Activated T-helper 9 cell treated with anti-CD3 and anti-CD28 coated beads, Interleukin-2, amount 50 U/mL, for 16 hours (primary cell): ENCODE results near the gene ZSCAN25.
"Not testable (repeated sequence)": the region's sequence is repeated elsewhere in the genome, so short reads cannot be mapped to it uniquely, and the experiment has no call there.

ENCODE experiments used
- DNase-seq: peaks from one replicate; pipeline ENCODE4 v3.0.0-alpha.2; 2020; ENCODE audit warnings: low read depth

The ZSCAN25 gene

DNA sequence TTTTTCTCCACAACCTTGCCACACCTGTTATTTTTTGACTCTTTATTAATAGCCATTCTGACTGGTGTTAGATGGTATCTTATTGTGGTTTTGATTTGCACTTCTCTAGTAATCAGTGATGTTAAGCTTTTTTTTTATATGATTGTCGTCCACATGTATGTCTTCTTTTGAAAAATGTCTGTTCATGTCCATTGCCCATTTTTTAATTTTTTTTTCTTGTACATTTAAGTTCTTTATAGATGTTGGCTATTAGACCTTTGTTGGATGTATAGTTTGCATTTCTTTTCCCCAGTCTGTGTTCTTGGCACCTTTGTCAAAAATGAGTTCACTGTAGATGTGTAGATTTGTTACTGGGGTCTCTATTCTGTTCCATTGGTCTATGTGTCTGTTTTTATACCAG is 28.8 kb downstream of the ZSCAN25 start:
- no peak for DNase-seq

DNA sequence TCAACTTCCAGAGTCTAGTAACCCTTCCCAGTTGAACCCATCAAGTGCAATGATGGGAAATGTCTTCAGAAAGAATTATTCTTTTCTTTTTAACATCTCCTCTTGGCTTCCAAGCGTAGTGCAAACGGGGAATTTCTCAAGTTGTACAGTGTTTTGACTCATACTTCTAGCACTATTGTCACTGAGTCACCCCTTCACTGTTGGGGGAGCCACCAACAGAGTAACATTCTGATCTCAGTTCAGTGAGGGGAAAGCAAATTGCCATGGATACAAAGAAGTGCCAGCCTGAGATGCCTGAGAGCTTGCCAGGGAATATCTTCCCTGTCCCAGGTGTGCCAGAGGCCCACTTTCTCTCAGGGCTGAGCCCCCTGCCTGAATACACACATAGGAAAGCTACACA is 32.1 kb downstream of the ZSCAN25 start:
- DNase-seq: no peak

DNA sequence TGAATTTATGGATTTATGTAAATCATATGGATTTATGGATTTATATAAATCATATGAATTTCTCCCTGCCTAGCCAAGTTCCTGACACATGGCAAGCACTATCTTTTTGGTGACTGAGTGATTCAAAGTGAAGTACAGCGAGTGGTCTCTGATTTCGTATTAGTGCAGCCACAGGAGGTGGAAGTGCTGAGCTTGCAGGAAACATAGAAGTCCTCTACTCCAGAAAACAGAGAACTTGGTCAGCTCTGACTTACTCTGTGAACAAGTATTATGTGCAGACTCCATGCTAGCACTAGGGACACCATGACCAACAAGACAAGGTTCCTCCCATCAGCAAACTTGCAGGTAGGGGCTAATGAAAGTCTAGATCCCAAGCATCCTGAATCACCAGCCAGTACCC is 34.5 kb downstream of the ZSCAN25 start:
- no peak for DNase-seq

DNA sequence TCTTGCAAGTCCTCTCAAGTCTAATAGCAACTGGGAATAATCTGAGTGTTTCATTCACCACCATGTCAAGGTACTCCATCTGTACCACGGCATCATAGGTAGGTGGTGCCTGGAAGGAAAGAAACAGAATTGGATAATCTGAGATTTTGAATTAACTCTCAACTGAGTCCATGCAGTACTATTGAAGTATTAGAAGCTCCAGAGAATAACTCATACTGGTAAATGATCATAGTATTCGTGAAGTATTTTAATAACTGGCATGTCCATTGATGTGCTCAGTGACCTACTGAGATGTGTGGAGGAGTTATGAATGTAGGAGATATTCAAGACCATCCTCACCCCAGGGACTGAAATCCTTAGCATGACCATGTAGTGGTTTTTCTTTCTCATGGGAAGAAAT is 35.9 kb downstream of the ZSCAN25 start:
- no peak for DNase-seq

DNA sequence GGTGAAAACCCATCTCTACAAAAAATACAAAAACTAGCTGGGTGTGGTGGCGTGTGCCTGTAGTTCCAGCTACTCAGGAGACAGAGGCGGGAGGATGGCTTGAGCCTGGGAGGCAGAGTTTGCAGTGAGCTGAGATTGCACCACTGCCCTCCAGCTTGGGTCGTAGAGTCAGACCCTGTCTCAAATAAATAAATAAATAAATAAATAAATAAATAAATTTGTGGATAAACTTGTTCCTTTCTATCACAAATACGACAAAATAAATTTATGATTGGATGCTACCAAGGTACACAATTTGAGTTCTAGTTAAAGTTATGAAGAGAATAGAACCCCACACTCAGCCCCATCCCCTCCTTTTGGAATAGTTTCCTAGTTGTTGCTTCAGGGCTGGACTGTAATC is 36.5 kb downstream of the ZSCAN25 start:
- not testable (repeated sequence) for DNase-seq

DNA sequence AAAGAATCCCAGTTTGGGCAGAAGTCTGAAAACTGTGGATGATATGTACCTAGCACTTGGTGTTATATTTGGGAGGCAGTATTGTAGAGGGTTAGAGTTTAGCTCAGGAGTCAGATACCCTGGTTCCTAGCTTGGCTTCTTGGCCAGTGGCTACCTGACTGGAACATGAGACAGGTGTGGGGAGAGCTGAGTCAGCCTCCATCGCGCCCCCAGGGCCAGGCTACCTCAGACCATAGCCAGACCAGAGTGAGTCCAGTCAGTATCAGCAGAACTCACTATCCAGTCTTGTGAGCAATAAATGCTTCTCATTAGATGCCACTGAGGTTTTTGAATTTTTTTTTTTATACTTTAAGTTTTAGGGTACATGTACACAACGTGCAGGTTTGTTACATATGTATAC is 37.0 kb downstream of the ZSCAN25 start:
- no peak for DNase-seq

DNA sequence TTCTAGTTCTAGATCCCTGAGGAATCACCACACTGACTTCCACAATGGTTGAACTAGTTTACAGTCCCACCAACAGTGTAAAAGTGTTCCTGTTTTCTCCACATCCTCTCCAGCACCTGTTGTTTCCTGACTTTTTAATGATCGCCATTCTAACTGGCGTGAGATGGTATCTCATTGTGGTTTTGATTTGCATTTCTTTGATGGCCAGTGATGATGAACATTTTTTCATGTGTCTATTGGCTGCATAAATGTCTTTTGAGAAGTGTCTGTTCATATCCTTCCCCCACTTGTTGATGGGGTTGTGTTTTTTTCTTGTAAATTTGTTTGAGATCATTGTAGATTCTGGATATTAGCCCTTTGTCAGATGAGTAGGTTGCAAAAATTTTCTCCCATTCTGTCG is 37.9 kb downstream of the ZSCAN25 start:
- not testable (repeated sequence) for DNase-seq

DNA sequence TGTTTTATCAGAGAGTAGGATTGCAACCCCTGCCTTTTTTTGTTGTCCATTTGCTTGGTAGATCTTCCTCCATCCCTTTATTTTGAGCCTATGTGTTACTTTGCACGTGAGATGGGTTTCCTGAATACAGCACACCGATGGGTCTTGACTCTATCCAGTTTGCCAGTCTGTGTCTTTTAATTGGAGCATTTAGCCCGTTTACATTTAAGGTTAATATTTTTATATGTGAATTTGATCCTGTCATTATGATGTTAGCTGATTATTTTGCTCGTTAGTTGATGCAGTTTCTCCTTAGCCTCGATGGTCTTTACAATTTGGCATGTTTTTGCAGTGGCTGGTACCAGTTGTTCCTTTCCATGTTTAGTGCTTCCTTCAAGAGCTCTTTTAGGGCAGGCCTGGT is 41.1 kb downstream of the ZSCAN25 start:
- not testable (repeated sequence) for DNase-seq

DNA sequence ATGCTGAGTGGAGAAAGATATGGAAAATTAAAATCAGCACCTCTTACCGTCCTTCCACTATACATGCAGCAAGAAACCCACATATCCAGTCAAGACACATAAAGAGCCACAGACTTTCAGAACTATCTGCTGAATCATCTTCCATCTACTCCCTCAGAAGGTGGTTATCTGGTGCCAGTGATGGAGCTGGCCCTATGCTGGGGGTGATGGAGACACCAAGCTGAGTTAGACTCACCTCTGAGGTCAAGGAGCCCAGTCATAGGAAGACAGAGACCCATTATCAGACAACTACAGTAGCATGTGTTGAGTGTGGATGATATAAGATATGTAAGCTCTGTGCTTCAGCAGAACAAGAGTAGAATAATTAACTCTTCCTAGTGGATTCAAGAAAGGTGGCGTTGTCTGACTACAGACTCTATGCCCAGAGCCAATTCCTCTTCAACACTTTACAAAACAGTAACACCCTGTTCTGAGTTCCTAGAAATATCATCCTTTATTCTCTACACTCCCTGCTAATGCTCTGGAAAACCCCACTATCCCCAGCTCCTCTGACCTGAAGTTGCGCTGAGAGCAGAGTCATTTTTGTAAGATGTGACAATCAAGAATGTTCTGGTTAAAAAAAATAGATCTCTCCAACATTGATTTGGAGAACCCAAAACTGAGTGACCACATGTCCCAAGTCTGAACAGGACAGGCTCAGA is 48.7 kb downstream of the ZSCAN25 start:
- no peak for DNase-seq

DNA sequence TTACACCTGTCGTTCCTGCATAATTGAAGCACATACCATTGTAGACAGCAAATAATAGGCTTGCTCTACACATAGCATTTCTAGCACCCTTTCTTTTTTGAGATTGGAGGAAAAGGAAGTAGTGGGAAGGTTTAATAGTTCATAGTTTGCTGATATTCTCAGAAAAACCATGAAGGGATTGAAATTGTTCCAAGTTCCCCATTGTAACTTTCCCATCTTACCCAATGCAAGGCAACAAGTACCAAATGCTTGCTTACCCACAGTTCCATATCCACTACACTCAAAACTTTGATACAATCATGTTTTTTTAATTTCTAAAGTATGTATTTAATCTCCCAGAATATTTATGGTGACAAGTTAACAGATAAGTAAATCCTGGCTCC is 49.3 kb downstream of the ZSCAN25 start:
- no peak for DNase-seq

DNA sequence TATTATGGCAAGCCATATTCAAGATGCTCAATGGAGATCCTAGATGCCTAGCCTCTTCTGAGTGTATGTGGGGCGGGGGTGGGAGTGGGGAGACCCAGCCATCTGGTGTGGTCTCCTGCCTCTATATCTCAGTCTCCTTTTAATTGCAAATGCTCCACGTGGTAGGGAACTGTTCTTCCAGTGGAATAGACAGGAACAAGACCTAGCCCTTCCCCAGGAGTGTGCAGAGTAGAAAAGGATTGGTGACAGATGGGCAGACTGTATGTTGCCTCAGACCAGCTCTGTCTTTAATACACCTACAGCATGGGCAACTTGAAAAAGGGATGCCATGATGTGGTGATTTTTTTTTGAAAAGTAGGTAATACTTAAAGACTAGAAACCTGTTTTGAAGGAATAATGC is 50.4 kb downstream of the ZSCAN25 start:
- no peak for DNase-seq

DNA sequence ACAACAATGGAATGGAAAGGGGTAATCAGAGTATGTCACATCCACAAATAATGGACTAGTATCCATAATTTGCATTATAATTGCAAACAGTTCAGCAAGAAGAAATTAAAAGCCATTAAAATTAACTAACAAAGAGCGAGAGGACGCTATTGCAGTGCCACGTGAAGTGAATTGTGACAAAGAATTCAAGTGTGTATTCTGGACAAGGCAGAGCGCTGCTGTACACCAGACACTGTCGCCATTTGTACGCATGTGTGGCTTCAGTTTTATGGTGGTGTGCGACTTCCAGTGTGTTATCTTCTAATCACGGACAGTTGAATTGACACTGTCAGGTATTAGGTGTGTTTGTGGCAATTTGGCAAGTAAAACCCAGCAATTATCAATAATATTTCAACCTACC is 51.8 kb downstream of the ZSCAN25 start:
- DNase-seq: no peak

DNA sequence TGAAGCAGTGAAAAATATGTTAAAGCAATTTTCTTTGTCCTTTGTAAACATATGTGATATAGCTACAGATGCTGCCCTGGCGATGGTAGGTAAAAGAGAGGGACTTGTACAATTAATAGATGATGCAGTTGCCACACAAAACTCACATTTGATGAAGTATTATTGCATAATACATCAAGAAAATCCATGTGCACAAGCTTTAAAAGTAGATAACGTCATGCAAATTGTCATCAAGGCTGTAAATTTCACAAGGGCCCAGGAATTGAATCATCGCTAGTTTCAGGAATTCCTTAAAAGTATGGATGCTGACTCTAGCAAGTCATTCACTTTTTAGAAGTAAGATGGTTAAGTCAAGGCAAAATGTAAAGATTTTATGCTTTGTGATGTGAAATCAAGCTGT is 53.0 kb downstream of the ZSCAN25 start:
- no peak for DNase-seq

DNA sequence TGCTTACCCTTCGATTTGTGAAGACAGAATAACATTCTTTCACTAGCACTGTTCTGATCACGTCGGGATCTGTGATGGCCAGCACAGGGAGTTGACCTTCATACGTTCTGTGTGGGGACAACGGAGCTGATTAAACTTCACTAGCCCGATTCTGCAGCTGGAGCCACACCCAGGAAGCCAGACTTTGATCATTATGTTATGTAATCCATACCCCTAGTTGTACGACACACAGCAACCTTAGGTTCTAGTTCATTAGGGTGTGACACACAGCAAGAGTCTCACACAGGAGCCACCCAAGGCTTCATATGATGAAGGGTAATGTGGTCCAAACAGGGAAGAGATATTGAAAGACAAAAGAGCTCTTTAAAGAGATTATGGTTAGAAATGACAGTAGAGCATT is 55.8 kb downstream of the ZSCAN25 start:
- no peak for DNase-seq

DNA sequence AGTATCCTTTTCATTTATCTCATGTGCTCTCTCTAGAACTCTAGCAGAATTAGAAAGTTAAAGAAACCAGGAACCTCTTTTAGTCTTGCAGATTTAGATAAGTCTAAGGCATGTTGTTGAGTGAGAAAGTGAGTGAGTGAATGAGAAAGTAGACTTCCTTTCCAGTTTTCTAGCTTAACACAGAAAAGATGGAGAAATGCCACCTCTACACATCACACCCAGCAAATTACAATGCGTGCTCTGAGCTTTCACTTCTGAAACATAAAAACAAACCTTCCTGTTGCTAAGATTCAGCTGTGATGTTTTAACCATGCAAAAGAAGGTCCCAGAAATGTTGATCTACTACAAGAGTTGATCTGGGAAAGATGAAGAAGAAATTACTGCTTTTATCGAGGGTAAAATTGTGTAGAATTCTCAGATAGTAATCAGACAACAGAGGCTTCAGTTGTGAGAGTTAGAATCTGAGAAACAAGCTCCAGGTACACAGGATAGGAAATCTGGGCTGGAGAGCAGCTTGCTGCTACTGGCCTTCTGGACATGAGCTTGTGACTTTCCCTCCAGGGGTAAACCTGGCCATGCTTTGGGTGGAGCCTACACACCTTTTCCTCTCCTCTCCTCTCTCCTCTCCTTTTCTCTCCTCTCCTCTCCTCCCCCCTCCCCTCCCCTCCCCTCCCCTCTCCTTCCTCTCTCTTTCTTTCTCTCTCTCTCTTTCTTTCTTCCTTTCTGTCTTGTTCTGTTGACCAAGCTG is 58.4 kb downstream of the ZSCAN25 start:
- DNase-seq: no peak

DNA sequence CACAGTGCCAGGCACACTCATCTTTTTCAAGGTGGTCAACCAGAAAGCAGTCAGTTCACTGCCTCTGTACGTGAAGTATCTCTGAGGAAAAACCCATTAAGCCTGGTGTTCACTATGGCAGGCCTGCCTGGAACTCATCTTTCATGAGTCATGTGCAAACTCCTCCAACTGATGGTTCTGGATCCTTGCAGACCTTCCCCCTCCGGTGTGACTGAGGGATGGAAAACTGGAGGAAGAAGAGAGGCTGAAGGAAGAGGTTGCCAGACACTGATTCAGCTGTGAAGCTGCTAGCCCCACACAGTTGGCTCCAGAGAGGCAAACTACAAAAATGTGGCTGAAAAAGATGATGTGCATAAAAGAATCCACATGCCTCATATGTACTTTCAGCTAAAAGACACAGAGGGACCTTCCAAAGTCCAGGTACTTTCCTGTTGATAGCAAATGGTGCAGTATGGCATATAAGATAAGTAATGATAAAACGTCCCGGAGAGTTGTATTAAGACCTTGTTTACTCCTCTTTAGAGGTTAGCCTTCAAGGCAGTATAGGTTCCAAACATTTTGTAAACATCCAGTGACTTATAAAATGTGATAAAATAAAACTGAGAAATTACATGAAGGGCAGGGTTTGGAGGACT is 60.4 kb downstream of the ZSCAN25 start:
- DNase-seq: no peak

DNA sequence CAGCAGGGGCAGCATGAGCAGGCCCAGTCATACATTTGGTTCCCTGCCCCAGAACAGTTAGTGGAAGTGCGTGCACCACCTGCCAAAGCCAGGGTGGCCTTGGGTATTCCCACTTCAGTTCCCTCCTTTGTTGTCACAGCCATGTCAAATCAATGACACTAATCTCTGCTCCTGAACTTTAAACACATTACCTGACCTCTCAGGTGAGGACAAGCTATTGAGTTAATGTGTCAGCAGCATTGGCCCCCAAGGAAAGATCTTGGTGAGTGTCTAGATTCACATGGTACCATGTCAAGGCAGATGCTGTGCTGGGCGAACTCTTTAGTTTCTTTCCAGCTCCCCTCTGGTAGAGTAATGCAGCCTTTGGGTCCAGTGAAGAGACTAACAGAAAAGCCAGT is 60.9 kb downstream of the ZSCAN25 start:
- DNase-seq: no peak

DNA sequence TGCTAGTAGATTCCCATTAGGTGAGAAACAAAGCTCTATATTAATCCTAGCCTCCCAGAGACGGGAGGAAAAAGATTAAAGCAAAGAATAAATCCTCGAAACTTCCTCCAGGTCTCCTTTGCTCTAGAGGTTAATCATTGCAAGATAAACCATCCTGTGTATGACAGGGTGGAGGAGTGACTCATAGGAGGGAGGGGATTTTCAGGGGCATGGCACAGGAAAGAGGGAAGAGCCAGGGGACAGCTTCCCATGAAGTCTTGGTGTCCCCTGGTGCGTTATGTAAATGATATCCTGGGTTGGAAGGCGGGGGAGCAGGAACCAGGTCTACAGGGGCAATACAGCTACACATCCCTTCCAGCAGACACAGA is 62.3 kb downstream of the ZSCAN25 start:
- DNase-seq: no peak

DNA sequence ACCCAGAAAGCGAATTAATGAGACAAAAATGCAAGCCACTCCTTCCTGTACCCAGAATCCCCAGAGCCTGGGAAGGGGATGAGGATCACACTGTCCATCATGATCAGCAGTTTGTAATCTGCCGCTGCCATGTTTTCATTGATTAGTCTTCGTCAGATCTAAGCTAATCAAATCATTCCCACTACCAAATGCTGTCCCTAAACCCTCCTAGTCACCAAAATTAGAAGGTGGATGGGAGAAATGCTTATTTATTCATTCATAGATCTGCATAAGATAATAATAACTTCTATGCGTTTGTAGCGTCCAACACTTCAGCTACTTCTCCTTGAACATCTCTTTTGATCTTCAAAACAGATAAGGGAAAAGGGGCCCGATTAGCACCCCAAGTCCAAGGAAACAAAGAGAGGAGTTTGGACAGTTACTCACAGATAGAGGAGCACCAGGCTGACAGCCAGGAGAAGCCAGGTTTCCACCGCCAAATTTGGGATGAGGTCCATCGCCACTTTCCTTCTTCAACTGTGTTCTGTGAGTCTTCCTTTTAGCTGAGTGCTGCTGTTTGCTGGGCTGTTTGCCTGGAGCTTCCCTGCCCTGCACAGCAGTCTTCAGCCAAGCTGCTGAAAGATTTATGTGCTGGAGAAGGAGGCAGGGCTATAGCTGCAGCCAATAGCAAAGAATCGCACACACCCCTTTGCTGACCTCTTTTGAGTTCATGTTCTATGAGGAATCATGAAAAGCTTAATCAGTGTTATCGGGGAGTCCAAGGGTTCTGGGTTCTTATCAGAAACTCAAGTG is 62.9 kb downstream of the ZSCAN25 start, which contains the start of gene CYP3A5:
TSS of gene CYP3A5 (minus strand) at position 597 of the 792 bp plus-strand sequence. CDS start at position 497, 100 bp downstream.
- DNase-seq: no peak
